H1 (cell line): ENCODE measurements around the gene BPHL. TPM values are rescaled to one million over a fixed set of nuclear protein-coding genes. Genes with fewer than 3 reads are reported as not detected.
"Not testable (repeated sequence)": the region's sequence is repeated elsewhere in the genome, so short reads cannot be mapped to it uniquely, and the experiment has no call there.

Experiments used
- CTCF ChIA-PET: fragments of 300-600 bp; sonication (Branson Sonifier 250); formaldehyde crosslinking; loops from one replicate; lab custom pipeline; 2021; ENCODE audit not compliant: partially characterized antibody; lab: Charles Lee
- POLR2A ChIA-PET: fragments of 300-600 bp; sonication (Branson Sonifier 250); formaldehyde crosslinking; loops from one replicate; lab custom pipeline; 2021; ENCODE audit warnings: inconsistent platforms; ENCODE audit not compliant: partially characterized antibody; lab: Charles Lee
- DNase-seq, 2 experiments: peaks; one replicate each; pipeline versions ENCODE4 v3.0.0 to v3.0.0-alpha.2; 2010 to 2022; ENCODE audit warnings: low spot score in 2 of 2, low read depth in 1 of 2, mixed read lengths in 1 of 2
- FAIRE-seq: peaks from 2 replicates; lab custom pipeline; 2011; peaks lifted over from hg19 to GRCh38; lab: Jason Lieb, UNC
- H2AFZ ChIP-seq: 2 replicates; pipeline ENCODE4 v1.8.1; 2012; ENCODE audit warnings: low read length, inconsistent platforms
- H2AK5ac ChIP-seq: 2 replicates; pipeline ENCODE4 v1.6.1; 2013; ENCODE audit warnings: low read depth, low read length
- H2BK120ac ChIP-seq: replicated peaks from 2 replicates; pipeline ENCODE3; 2013; ENCODE audit warnings: low read depth, low read length, inconsistent platforms
- H2BK12ac ChIP-seq: 2 replicates; pipeline ENCODE4 v1.6.1; 2013; ENCODE audit warnings: low read depth, low read length
- H2BK15ac ChIP-seq: 2 replicates; pipeline ENCODE4 v1.6.1; 2013; ENCODE audit warnings: low read length
- H2BK20ac ChIP-seq: 2 replicates; pipeline ENCODE4 v1.6.1; 2013; ENCODE audit warnings: low read length
- H2BK5ac ChIP-seq: 2 replicates; pipeline ENCODE4 v1.6.1; 2013; ENCODE audit warnings: low read depth, low read length
- H3K14ac ChIP-seq: 2 replicates; pipeline ENCODE4 v1.6.1; 2013; ENCODE audit warnings: inconsistent platforms; ENCODE audit not compliant: insufficient read length
- H3K18ac ChIP-seq: 2 replicates; pipeline ENCODE4 v1.6.1; 2013; ENCODE audit warnings: low read length; ENCODE audit errors: extremely low read depth
- H3K23ac ChIP-seq: 2 replicates; pipeline ENCODE4 v1.6.1; 2013; ENCODE audit warnings: inconsistent platforms; ENCODE audit not compliant: insufficient read length
- H3K23me2 ChIP-seq: 2 replicates; pipeline ENCODE4 v1.6.1; 2013; ENCODE audit warnings: low read depth, low read length
- H3K27ac ChIP-seq: 2 replicates; pipeline ENCODE4 v1.6.1; 2011; ENCODE audit warnings: low read depth, low read length, inconsistent platforms
- H3K27me3 ChIP-seq, 4 experiments: replicated peaks in 1 of 4; 1 replicate in 1 of 4; 2 replicates in 3 of 4; pipeline versions ENCODE4 v1.6.1 to v1.8.1; 2011 to 2013; ENCODE audit warnings: low read length in 3 of 4, mild to moderate bottlenecking in 3 of 4, inconsistent platforms in 2 of 4, mixed read lengths in 2 of 4, moderate library complexity in 1 of 4; ENCODE audit not compliant: control insufficient read depth in 3 of 4, insufficient read depth in 3 of 4; ENCODE audit errors: extremely low read depth in 1 of 4
- H3K36me3 ChIP-seq, 4 experiments: 2 replicates each; pipeline versions ENCODE4 v1.6.1 to v1.8.1; 2011 to 2013; ENCODE audit warnings: mild to moderate bottlenecking in 4 of 4, low read length in 3 of 4, moderate library complexity in 2 of 4, control low read depth in 1 of 4, inconsistent platforms in 1 of 4; ENCODE audit not compliant: insufficient read depth in 4 of 4, control insufficient read depth in 2 of 4
- H3K4ac ChIP-seq: replicated peaks from 2 replicates; pipeline ENCODE3; 2013; ENCODE audit warnings: low read length, low read depth, mixed read lengths, inconsistent platforms; ENCODE audit not compliant: insufficient read length
- H3K4me1 ChIP-seq, 4 experiments: replicated peaks in 1 of 4; 1 replicate in 1 of 4; 2 replicates in 3 of 4; pipeline versions ENCODE4 v1.6.1 to v1.8.1; 2011 to 2013; ENCODE audit warnings: low read length in 3 of 4, inconsistent platforms in 2 of 4, mixed read lengths in 1 of 4; ENCODE audit not compliant: insufficient read depth in 4 of 4, control insufficient read depth in 3 of 4
- H3K4me2 ChIP-seq, 2 experiments: 2 replicates each; pipeline versions ENCODE4 v1.6.1 to v1.8.1; 2011 to 2013; ENCODE audit warnings: low read depth in 2 of 2, low read length in 2 of 2, control low read depth in 1 of 2, inconsistent platforms in 1 of 2, mild to moderate bottlenecking in 1 of 2; ENCODE audit not compliant: insufficient read depth in 1 of 2
- H3K4me3 ChIP-seq, 4 experiments: fragments of 200-600, 300-600 bp in 1 of 4; sonication (generic), shearing (Covaris generic), sonication (Bioruptor Twin) in 1 of 4; 2 replicates each; pipeline versions ENCODE4 v1.5.1 to v1.8.1; 2011 to 2016; ENCODE audit warnings: low read length in 4 of 4, low read depth in 3 of 4, control low read depth in 2 of 4, inconsistent platforms in 2 of 4, mild to moderate bottlenecking in 2 of 4, mixed read lengths in 1 of 4, moderate library complexity in 1 of 4; ENCODE audit not compliant: insufficient read depth in 2 of 4; ENCODE audit errors: extremely low read depth in 1 of 4
- H3K56ac ChIP-seq: replicated peaks from 2 replicates; pipeline ENCODE3; 2013; ENCODE audit warnings: low read depth, mild to moderate bottlenecking, mixed read lengths, low read length, inconsistent platforms; ENCODE audit not compliant: insufficient read length
- H3K79me1 ChIP-seq: 2 replicates; pipeline ENCODE4 v1.6.1; 2013; ENCODE audit warnings: low read depth, low read length, control low read depth
- H3K79me2 ChIP-seq, 2 experiments: 2 replicates each; pipeline versions ENCODE4 v1.6.1 to v1.8.1; 2012 to 2013; ENCODE audit warnings: low read length in 2 of 2, mild to moderate bottlenecking in 2 of 2, inconsistent platforms in 1 of 2; ENCODE audit not compliant: insufficient read depth in 2 of 2, control insufficient read depth in 1 of 2
- H3K9ac ChIP-seq, 4 experiments: replicated peaks in 1 of 4; 1 replicate in 1 of 4; 2 replicates in 3 of 4; pipeline versions ENCODE4 v1.6.1 to v1.8.1; 2011 to 2013; ENCODE audit warnings: low read depth in 3 of 4, low read length in 3 of 4, control low read depth in 2 of 4, mild to moderate bottlenecking in 2 of 4, moderate library complexity in 2 of 4, inconsistent platforms in 1 of 4; ENCODE audit errors: extremely low read depth in 1 of 4
- H3K9me3 ChIP-seq, 2 experiments: 2 replicates each; pipeline versions ENCODE4 v1.6.1 to v1.8.1; 2012 to 2013; ENCODE audit warnings: mild to moderate bottlenecking in 2 of 2, moderate library complexity in 2 of 2, control low read depth in 1 of 2, inconsistent platforms in 1 of 2, low read depth in 1 of 2, low read length in 1 of 2, mixed read lengths in 1 of 2; ENCODE audit not compliant: insufficient read depth in 2 of 2
- H4K20me1 ChIP-seq, 2 experiments: replicated peaks in 1 of 2; 2 replicates each; pipeline versions ENCODE3 to v1.8.1; 2011 to 2013; ENCODE audit warnings: inconsistent platforms in 2 of 2, low read length in 2 of 2, mild to moderate bottlenecking in 1 of 2; ENCODE audit not compliant: insufficient read depth in 2 of 2, control insufficient read depth in 1 of 2
- H4K5ac ChIP-seq: 2 replicates; pipeline ENCODE4 v1.6.1; 2013; ENCODE audit warnings: low read length, low read depth, mixed read lengths, inconsistent platforms; ENCODE audit not compliant: insufficient read length
- H4K8ac ChIP-seq: 2 replicates; pipeline ENCODE4 v1.8.0; 2013; ENCODE audit warnings: mild to moderate bottlenecking, moderate library complexity, low read length, inconsistent platforms; ENCODE audit not compliant: insufficient read depth; ENCODE audit errors: extremely low read depth
- H4K91ac ChIP-seq: replicated peaks from 2 replicates; pipeline ENCODE3; 2013; ENCODE audit warnings: low read length, mixed read lengths, inconsistent platforms; ENCODE audit not compliant: insufficient read length
- WGBS, 2 experiments: shearing (Covaris generic) in 1 of 2; methylation state at CpG; one replicate each; pipeline versions ENCODE4 v1.1.6 to v1.1.7; 2013 to 2015; ENCODE audit warnings: low lambda C conversion rate in 2 of 2, mixed read lengths in 2 of 2, inconsistent platforms in 1 of 2, low coverage in 1 of 2, missing lambda C conversion rate in 1 of 2; ENCODE audit not compliant: insufficient replicate concordance in 2 of 2, insufficient coverage in 1 of 2, insufficient read length in 1 of 2; ENCODE audit errors: extremely low coverage in 1 of 2, missing lambda C conversion rate in 1 of 2; 5-methylcytosine and 5-hydroxymethylcytosine counted together
- polyA plus RNA-seq, 7 experiments: library from polyadenylated mRNA; depleted of rRNA in 3 of 7; stranded (reverse) in 5 of 7; unstranded in 2 of 7; fragments of >200 nt in 5 of 7; fragments of 200-250 nt in 2 of 7; gene quantifications; 1 replicate in 5 of 7; 2 replicates in 1 of 7; 4 replicates in 1 of 7; pipeline versions ENCODE4 v1.2.1 to v1.2.3, GENCODE V29; 2011 to 2013; ENCODE audit warnings: missing spikeins in 2 of 7, mixed read lengths in 2 of 7
- total RNA-seq: library from RNA; stranded (reverse); fragmentation: NEBNext Ultra II Directional; extraction: Animal tissue kit (Norgen Biotek cat#: 25700); gene quantifications from 2 replicates; pipeline ENCODE4 v1.2.1, GENCODE V29; 2021

The BPHL gene
- total and polyA plus RNA-seq, 2 of the 8 experiments (the other 6 are each of a cell fraction or from before 2014, with no cell fraction given), result 24.4 to 36.4 TPM

GRCh38 chr6:3137873-3138272 is 19.4 kb downstream of the BPHL start:
- H2BK12ac ChIP-seq, H2BK15ac ChIP-seq, H3K4me3 ChIP-seq, DNase-seq, H3K4me1 ChIP-seq, CTCF ChIA-PET, H4K91ac ChIP-seq, H3K9me3 ChIP-seq, H3K27me3 ChIP-seq, FAIRE-seq, H3K4me2 ChIP-seq, H4K20me1 ChIP-seq, H3K18ac ChIP-seq, H2BK5ac ChIP-seq, H3K23me2 ChIP-seq, H3K4ac ChIP-seq, H3K23ac ChIP-seq, H3K79me1 ChIP-seq, H3K27ac ChIP-seq, H4K5ac ChIP-seq, H3K9ac ChIP-seq, H2AFZ ChIP-seq, H4K8ac ChIP-seq, H3K14ac ChIP-seq, H2BK120ac ChIP-seq, H3K79me2 ChIP-seq, H2AK5ac ChIP-seq, H3K56ac ChIP-seq, H2BK20ac ChIP-seq: not testable (repeated sequence)
- POLR2A ChIA-PET, result interaction anchor here (6.6 to 7.3 kb wide), 2 partner anchors 7 to 13 kb away, joined by 38 to 56 read pairs; no protein-coding TSS in a partner anchor
- H3K36me3 ChIP-seq, result peaks cover 16 to 66% (median 37%) of the 10 kb centered on the region in 4 experiments
- WGBS, 2 experiments, result 90% methylated on average over 6 of the region's 6 CpGs; no CpG with 5 or more reads in 1 of the 2 experiments
